HG03520 (cell line): ENCODE measurements around the gene ZNF865.

Experiments
- ATAC-seq: cut with Tn5 transposase; IDR thresholded peaks from one replicate; pipeline ENCODE4 v1.9.1; 2021; ENCODE audit warnings: mild to moderate bottlenecking, moderate library complexity; ENCODE audit not compliant: unreplicated experiment

The ZNF865 gene

DNA sequence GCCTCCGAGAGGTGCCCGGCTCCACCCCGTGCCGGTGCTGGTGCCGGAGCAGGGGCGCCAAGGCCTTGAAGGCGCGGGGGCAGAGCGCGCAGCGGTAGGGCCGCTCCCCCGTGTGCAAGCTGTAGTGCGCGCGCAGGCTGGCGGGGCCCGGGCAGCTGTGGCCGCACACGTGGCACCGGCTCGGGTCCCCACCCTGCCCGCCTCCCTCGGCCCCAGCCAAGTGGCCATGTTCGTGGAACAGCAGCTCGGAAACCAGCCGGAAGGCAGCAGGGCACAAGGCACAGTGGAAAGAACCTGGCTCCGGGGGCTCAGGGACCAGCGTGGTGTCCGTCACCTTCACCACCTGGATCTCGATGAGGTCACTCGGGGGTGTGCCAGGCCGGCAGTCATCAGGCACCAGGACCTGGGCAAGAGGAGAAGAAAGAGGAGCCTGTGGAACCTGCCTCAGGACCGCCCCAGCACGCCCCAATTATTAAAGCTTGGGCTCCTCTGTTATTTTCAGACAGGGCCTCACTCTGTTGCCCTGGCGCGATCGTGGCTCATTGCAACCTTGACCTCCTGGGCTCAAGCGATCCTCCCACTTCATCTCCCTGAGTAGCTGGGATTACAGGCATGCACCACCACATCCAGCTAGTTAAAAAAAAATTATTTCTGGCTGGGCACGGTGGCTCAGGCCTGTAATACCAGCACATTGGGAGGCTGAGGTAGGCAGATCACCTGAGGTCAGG, 17.0 kb downstream of the ZNF865 start:
- ATAC-seq: no peak

DNA sequence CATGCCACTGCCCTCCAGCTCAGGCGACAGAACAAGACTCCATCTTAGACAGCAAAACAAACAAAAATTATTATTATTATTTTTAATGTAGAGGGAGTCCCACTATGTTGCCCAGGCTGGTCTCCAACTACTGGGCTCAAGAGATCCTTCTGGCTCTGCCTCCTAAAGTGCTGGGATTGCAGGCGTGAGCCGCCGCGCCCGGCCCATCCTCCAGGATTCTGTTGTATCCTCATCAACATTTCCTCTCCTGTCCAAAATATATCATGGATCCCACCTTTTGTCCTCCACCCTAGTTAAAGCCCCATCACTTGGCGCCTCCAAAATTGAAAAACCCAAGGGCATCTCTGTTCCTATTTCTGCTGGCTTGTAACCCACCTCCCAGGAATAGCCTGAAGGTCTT, 17.7 kb downstream of the ZNF865 start:
- ATAC-seq: no peak

DNA sequence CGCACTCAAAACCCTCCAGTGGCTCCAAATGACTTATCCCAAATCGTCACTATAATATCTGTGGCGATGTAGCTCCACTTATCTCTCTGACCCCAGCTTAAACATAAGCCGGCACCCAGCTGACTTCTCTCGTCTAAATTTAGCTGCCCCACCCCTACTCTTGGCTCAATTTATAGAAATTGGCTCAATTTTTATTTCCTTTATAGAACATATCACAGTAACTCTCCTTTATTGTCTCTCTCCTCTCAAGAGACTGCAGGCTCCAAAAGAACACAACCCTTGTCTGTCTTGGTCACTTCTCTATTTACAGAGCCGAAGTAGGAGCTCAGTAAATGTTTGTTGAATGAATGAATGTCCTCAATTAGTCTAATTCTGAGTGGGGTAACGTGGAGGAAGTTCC, 18.1 kb downstream of the ZNF865 start:
- ATAC-seq: no peak

DNA sequence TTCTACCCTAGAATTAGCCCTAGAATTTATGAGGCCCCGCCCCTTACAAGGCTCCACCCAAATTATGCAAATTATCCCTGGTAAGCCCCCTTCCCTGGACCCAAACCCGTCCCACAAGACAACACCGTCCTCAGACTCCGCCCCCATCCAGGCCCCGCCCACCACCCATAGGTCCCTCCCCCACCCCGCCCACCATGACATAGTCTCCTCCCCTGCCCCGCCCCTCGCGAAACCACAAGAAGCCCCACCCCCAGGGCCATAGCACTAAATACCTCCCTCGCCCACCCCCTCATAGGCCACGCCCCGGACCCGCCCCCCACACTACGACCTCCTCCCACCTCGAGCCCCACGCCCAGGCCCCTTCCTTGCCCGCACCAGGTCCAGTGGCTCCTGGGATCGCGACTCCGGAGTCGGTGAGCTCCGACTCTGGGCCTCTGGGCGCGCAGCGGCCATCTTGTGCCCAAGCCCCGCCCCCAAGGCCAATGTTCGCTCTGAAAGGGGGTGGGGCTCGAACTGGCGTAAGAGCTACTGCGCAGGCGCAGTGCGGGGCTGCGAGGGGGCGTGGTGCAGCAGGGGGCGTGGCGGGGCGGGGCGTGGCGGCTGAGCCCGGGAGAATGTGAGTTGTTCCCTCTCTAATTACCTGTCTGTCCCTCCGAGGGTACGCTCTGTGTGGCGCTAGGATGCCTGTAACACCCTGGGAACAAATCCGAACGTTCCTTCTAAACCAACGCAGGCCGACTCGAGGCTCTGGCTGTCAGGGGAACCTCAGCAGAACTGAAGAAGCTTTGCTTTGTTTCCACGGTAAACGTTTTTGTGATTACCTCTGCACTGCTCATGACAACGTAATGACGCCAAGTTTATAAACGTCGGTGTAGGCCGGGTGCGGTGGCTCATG, 18.9 kb downstream of the ZNF865 start, which contains the start of gene ZNF784:
TSS of gene ZNF784 (minus strand) at position 458 of the 895 bp plus-strand sequence. CDS start at position 453, 5 bp downstream.
- ATAC-seq: peak; percentile 54

DNA sequence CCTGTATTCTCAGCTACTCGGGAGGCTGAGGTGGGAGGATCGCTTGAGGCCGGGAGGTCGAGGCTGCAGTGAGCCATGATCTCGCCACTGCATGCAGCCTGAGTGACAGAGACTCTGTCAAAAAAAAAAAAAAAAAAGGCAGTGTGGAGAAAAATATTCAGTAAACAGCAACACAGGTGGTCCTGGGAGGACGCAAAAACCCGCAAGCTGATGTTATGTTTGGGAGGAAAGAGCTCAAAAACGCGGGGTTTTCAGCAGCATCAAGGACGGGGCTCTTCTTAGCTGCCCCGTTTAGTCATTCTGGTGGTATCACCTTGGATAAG, 19.5 kb downstream of the ZNF865 start:
- ATAC-seq: no peak

DNA sequence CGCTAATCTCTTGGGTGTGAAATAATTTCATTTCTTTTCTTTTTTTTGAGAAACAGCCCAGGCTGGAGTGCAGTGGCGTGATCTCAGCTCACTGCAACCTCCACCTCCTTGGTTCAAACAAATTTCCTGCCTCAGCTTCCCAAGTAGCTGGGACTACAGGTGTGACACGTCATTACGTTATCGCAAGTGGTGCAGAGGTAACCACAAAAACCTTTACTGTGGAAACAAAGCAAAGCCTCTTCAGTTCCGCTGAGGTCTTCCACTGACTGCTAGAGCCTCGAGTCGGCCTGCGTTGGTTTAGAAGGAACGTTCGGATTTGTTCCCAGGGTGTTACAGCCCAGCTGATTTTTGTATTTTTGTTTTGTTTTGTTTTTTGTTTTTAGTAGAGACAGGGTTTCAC, 20.9 kb downstream of the ZNF865 start:
- no peak for ATAC-seq

DNA sequence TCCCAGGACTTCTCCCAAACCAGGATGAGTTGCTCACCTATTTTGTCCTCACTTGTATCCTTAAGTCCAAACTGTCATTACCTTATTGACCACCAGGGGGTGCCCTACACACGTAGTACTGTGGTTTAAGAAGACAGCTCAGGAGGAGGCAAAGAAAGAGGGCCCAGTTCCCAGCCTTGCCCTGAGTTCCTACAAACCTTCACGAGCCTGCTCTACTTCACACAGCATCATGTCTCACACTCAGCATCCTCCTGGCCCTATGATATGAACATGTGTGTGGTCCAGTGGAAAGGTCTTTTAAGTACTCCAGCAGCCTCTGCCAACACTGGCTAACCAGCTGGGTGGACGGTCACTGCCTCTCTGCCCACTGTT, 27.0 kb downstream of the ZNF865 start:
- ATAC-seq: peak; percentile 47

DNA sequence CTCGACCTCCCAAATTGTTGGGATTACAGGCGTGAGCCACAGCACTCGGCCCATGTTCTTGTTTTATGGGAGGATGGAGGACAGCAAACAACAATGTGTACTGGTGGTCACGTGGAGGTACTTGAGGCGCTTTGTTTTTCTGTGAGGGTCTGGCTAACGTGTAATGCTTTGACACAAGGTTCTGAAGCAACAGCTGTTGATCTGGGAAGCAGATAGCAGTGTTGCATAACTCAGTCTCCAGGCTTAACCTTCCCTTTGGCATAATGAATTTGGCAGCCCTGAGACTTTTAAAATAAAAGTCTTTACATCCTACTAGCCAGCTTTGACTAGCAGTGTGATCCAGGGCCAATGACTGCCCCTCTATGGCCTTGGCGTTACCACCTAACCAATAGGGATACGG, 28.4 kb downstream of the ZNF865 start:
- no peak for ATAC-seq

DNA sequence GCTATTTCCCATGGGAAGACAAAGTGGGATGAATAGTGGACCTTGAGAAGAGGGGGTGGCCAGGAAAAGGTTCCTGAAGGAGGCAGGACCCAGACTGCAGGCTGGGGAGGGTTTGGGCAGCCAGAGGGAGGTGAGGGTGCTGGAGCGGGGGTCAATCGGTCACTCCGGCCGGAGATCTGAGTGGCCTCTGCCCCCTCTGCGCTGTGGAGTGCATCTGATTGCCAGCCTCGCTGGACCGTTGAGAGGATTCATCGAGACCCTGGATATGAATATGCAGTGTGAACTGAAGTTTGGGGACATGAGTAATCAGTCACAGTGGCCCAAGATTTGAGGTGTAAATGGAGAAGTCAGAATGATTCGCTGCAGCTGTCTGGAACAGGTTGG, 29.9 kb downstream of the ZNF865 start:
- no peak for ATAC-seq

DNA sequence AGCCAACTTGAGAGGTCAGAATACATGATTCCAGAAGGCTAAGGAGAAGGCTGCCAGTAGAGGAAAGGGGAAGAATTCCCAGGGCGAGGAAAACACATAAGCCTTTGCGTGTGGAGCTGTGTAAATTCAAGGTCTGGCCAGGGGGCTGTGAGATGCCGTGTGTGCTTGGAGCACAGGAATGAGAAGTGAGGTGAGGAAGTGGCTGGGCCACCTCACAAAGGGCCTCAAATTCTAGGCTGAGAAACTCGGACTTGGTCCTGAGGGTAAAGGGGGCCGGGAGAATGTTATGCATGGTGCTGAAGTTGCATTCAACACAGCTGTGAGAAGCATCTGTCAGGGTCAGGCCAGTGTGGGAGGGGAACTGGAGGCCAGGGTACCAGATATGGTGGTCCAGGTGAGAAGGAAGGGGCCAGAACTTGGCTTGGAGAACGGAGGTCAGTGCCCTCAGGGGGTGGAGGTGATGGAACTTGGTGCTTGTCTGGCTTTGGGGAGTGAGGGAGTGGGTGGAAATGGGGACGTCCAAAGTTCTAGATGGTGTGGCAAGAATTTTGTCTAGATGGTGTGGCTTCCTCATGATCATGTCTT, 30.5 kb downstream of the ZNF865 start:
- ATAC-seq: no peak

DNA sequence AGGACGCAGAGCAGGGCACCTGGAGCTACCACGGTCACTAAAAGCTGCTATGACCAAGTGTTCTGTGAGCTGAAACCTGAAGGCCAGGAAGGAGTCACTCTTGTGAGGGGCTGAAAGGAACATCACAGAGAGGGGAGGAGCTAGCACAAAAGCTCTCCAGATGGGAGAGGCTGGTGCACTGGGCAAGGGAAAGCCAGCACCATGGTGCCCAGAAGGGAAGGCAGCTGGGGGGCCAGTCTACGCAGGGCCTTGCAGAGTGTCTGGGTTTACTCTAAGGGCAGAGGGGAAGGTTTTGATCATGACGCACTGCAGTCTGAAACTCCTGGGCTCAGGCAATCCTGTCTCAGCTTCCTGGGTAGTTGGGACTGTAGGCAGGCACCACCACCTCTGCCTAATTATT, 31.3 kb downstream of the ZNF865 start:
- no peak for ATAC-seq

DNA sequence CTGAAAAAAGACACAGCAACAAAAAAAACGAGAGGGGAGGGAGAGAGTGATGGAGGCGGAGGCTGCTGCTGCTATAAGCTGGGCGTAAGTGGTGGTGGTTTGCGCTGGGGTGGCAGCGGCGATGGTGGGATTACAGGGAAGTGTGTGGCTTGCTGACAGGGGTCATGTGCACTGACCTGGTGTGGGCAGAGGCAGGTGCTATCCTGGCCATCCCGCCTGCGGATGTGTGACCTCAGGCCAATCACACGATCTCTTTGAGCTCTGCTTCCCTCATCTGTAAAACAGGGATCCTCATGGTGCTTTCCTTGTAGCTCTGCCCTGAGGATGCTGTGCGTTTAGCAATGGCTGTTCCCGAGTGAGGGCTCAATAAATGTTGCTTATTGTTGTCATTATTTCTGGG, 32.1 kb downstream of the ZNF865 start:
- ATAC-seq: no peak

DNA sequence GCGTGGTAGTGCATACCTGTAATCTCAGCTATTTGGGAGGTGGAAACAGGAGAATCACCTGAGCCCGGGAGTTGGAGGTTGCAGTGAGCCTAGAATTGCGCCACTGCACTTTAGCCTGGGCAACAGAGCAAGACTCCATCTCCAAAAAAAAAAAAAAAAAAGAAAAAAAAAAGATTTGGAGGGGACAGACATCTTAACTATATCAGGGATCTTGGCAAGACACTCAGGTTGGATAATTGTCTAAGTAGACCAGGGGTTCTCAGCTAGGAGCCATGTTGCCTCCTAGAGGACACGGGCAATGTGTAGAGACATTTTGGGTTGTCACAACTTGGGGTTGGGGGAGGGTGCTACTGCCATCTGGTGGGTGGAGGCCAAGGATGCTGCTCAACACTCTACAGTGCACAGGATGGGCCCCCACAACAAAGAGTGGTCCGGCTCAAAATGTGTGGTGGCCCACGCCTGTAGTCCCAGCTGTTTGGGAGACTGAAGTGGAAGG, 33.5 kb downstream of the ZNF865 start:
- ATAC-seq: no peak

DNA sequence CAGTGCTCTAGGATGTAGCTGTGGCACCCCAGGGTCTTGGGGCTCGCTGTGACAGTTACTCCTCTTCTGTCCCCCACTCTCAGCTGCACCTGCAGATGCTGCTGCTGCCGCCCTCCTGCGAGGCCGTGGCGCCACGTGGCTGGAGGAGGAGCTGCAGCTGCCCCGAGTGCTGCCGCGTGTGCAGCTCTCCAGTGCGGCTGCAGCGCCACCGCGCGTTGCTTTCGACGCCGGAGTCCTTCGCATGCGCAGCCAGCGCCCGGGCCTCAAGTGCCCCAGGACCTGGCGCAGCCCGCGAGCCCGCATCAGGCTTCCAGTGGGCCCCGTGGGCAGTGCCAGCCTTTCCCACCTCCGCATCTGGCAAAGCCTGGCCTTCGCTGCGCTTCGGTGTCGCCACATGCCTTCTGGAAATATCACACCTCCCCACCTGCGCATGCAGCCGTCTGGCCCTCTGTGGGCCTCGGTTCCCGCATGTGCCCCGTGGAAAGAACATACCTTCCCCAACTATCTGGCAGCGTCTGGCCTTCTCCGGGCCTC, 34.7 kb downstream of the ZNF865 start:
- no peak for ATAC-seq

DNA sequence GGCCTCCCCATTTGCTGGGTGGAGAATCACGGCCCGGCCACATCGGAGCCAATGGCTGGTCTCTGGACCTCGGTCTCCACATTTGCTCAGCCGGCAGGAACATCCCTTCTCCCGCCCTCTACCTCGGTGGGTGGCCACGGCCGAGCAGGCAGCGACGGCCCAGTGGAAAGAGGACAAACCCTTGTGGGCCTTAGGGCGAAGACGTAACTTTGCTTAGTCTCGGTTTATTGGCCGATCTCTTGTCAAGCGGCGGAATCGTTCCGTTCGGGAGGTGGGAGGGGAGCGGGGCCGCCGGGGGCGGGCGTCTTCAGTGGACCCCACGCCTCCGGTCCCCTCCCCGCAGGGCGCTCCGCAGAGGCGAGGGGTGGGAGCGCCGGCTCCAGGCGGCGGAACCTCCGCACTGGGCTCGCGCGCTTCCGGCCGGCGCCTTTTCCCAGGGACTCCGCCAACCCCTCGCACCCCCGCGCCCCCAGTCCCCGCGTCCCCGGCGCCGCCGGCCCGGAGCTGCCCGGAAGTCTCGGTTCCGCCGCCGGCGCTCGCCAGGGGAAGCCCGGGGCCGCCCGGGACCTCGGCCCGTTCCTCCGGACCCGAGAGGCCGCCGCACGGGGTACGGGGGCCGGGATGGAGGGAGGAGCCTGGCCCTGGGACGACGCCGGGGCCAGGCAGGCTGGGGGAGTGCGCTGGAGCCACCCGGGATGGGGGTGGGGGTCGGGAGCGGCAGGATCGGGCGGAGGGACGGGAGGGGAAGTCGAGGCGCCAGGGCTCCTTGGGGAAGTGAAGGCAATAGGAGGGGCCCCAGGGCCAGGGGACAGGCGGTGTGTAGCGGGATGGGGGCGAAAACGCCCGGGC, 35.4 kb downstream of the ZNF865 start, which contains the start of gene ZNF580:
TSS of gene ZNF580 (plus strand) at position 426 of the 849 bp plus-strand sequence. CDS start 1,507 bp downstream, outside the sequence.
- ATAC-seq: no peak

DNA sequence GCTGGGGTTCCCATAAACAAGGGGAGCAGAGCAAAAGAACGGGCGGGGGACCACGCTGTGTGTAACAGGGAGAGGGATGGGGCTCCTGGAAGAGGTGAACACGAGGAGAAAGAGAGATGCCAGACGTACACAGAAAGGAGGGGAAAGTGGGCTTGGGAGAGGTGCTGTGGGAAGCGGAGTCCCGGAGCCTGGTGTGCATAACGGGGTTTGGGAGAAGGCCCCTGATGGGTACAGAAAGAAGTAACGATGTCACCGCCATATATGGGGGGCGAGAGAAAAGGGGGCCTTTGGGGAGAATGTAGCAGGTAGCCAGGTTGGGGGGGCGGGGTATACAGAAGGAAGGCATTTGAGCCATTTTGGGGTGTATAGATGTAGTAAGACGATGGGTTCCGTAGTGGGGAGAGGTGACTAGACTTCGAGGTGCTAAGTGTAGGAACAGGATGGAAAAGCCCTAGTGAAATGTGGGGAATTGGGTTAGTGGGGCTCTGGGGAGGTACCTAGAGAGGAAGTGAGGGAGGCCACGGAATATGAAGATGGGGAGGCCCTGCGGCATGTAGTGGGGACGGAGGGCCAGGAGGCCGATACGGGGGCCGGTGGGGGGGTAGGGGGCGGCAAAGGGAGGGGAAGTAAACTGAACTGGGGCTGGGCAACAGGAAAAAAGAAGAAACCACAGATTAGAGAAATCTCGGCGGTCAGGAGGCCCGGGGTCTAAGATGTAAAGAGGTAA, 36.1 kb downstream of the ZNF865 start:
- ATAC-seq: no peak

DNA sequence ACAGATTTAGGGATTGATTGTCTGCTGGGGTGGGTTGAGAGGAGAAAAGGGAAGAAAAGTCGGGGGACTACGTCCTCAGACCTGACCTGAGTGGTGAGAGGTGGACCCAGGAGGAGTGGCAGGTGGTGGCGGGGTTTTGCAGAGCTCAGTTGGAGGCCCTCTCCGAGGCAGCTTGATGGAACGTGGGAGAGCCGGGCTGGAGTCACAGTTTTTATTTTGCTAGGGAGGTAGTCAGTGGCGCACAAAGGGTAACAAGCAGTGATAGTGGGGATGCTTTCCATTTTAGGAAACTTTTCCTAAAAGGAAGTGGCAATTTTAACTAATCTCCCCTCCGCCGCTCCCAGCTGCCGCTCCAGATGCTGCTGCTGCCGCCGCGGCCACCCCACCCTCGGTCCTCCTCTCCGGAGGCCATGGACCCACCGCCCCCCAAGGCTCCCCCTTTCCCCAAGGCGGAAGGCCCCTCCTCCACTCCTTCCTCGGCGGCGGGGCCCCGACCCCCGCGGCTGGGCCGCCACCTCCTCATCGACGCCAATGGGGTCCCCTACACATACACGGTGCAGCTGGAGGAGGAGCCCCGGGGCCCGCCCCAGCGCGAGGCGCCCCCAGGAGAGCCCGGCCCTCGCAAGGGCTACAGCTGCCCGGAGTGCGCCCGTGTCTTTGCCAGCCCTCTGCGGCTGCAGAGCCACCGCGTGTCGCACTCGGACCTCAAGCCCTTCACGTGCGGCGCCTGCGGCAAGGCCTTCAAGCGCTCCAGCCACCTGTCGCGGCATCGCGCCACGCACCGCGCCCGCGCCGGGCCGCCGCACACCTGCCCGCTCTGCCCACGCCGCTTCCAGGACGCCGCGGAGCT, 36.9 kb downstream of the ZNF865 start:
- no peak for ATAC-seq

DNA sequence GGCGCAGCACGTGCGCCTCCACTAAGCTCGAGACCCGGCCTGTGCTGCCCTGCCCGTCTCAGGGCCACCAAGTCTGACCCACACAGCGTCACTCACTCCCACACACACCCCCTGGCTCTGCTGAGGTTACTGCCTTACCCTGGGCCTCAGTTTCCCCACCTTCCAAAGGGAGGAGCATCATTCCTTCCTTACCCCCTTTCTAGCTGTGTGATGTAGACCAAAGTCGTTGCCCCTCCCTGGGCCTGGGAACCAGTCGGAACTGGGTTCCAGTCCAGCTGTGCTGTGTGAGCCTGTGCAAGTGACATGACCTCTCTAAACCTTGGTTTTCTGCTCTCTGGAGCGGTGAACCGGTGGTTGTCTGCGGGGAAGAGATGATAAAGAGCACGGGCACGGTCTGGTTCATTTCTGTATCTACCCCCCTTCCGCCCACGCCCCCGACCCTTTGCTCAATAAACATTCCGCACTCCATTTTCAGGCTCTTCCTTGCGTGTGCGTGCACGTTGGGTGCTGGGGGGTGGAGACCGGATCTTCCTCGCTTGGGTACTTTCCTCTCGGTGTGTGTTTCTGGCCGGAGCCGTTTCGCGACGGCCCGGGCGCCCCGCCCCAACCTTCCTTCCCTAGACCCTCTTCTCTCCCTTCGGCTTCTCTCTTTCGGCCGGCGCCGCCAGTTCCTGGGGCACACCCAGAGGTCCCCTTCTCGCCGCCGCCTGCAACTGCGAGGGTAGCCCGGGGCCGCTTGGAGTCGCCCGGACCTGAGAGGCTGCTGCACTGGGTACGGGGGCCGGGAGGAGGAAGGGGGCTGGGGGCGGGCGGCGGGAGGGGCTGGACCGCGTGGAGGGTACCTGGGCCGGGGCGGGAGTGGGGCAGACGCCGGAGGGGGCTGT, 37.8 kb downstream of the ZNF865 start, which contains the start of gene ZNF581:
TSS of gene ZNF581 (plus strand) at position 647 of the 884 bp plus-strand sequence. CDS start 923 bp downstream, outside the sequence.
- ATAC-seq: no peak
